ENCODE results near the gene TCFL5.
A peak's percentile ranks its signal among the peaks of the same experiment; 100 is the strongest.

Gene TCFL5

DNA sequence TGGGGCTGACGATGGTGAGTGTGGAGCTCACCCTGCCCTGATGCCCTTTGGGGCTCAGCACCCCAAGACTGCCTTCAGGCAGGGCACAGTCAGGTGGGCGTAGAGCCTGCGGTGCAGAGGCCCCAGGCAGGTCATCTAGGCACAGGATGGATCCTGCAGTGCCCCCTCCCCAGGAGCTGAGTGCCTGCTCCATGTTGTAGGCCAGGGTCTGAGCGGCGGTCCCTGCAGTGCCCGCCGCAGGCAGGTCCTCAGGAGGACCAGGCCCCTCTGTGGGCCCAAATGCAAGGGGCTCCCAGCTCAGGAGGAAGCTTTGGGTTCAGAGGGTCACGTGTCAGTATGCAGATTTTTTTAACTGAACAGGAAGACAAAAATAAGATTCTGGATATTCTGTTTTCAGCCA lies 62.6 kb downstream of the TCFL5 start:
- DNase-seq (ENCODE audit: low read depth in 2 of 2): no peak

DNA sequence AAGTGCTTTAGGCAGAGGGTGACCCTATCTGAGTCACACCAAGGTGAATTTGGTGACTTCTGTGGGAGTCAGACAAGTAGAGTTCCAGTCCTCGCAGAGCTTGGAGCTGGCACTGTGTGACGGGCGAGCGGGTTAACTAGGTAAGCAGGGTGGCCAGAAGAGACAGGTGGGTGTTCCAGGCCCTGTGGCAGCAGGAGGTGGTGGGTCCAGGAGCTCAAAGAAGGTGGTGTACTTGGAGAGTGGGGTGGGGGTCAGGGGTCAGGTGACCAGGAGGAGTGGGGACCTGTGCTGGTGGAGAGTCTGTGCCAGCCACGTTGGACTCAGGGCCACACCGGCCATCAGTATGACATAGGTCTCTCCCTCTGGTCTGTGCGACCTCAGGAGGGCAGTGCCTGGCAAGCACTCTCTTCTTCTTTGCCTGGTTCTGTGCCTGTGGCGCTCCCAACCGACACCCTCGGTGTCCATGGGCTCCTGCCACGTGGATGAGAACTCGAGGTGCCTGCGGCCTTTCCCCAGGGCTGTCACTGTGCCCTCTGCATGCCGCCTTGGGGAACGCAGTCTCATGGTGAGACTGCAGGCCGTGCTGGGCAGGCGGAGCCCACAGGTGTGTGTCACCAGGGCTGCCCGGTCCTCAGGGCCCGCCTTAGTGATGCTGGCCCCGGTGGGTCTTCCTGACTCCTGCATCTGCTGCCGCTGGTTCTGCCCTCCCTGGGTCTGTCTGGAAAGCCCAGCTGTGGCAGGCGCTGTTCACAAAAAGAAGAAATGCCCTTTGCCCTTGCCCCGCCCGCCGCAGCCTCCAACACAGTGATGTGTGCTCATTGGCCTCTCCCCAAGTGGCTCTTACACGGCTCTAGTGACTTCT lies 63.7 kb downstream of the TCFL5 start:
- no peak for DNase-seq (ENCODE audit: low read depth in 2 of 2)

DNA sequence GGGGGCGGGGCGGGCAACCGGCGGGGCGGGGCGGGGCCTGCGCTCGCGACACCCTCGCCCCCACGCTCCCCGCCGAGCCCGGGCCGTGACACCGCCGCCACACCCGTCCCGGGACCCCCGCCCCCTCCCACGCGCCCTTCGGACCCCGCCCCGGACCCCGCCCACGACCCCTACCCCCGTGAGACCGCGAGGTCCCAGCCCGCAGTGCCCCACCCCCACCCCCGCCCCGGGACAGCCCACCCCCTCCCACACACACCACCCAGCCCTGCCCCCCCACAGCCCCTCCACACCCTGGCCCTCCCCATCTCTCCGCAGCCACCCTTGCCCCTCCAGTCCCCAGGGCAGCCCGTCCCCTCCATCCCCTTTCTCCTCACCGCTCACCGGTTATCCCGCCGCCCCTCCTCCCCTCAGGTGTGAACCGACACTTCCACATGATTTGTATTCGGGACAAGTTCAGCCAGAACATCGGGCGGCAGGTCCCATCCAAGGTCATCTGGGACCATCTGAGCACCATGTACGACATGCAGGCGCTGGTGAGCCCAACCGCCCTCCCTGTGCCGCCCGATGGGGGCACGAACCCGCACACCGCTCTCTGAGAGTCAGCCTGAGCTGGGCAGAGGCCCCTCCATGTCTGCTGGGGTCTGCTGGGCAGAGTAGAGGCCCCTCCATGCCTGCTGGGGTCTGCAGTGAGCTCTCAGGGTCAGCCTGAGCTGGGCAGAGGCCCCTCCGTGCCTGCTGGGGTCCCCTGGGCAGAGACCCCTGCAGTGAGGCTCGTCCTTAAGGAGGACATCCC lies 64.7 kb downstream of the TCFL5 start:
- no peak for DNase-seq (ENCODE audit: low read depth in 2 of 2)

DNA sequence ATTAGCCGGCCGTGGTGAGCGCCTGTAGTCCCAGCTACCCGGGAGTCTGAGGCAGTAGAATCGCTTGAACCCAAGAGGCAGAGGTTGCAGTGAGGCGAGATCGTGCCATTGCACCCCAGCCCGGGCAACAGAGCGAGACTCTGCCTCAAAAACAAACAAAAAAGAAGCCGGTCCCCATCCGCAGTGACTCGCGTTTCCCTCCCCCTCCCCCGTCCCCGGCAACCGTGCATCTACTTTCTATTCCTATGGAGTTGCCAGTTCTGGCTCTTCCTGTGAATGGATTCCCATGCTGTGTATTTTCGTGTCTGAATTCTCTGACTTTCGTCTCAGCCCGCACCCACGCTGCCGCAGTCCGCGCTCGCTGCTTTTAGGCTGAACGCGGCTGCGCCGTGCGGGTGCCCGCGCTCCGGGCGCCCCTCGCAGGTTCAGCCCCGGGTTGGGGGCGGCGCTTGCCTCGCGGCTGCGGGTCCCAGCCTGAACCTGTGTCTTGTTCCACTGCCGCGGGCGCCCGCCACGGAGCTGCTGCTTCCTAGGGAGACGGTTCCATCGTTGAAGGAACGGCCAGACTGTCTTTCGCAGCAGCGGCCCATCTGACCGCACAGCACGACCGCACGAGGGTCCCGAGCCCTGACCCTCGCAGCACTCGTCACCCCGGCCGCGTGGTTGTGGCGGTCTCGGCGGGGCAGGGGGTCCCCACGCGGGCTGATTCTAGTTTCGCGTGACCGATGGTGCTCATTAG lies 66.4 kb downstream of the TCFL5 start:
- DNase-seq (ENCODE audit: low read depth in 2 of 2): peak; percentile 55

GRCh38 chr20:62794007-62794724 lies 67.5 kb downstream of the TCFL5 start:
- DNase-seq (ENCODE audit: low read depth in 2 of 2): peak; percentile 85 to 88

DNA sequence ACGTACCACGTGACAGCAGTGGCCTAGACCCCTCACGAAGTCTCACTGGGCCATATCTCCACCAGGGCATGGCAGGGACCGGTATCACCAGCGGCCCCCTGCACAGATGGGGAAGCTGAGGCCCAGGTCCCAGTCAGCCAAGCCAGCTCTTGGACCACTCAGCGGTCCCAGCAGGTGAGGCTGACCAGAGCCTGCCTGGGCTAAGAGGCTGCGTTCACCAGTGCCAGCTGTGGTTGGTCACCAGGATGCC lies 67.9 kb downstream of the TCFL5 start:
- DNase-seq (ENCODE audit: low read depth in 2 of 2): no peak

- no peak for DNase-seq (ENCODE audit: low read depth in 2 of 2)
Measured at GRCh38 chr20:62792940-62793756, 68.5 kb downstream of the TCFL5 start.

- no peak for DNase-seq (ENCODE audit: low read depth in 2 of 2)
Measured at GRCh38 chr20:62792182-62792939, 69.3 kb downstream of the TCFL5 start.

GRCh38 chr20:62791301-62792181 lies 70.1 kb downstream of the TCFL5 start:
- peak; percentile 40 to 57 for DNase-seq (ENCODE audit: low read depth in 2 of 2)

Data from stimulated activated CD8-positive, alpha-beta memory T cell treated with anti-CD3 and anti-CD28 coated beads, Interleukin-15, amount 100 ng/mL, for 4 hours (primary cell).